DLD1 (cell line): ENCODE measurements around the gene EIF4E1B.
"Not testable (repeated sequence)": the region's sequence is repeated elsewhere in the genome, so short reads cannot be mapped to it uniquely, and the experiment has no call there.

Source experiments
- in situ Hi-C: cut with HindIII; loops from 2 replicates; pipeline ENCODE4 v1.10.0; 2017; ENCODE audit warnings: low sequenced_read_pairs

The EIF4E1B gene

DNA sequence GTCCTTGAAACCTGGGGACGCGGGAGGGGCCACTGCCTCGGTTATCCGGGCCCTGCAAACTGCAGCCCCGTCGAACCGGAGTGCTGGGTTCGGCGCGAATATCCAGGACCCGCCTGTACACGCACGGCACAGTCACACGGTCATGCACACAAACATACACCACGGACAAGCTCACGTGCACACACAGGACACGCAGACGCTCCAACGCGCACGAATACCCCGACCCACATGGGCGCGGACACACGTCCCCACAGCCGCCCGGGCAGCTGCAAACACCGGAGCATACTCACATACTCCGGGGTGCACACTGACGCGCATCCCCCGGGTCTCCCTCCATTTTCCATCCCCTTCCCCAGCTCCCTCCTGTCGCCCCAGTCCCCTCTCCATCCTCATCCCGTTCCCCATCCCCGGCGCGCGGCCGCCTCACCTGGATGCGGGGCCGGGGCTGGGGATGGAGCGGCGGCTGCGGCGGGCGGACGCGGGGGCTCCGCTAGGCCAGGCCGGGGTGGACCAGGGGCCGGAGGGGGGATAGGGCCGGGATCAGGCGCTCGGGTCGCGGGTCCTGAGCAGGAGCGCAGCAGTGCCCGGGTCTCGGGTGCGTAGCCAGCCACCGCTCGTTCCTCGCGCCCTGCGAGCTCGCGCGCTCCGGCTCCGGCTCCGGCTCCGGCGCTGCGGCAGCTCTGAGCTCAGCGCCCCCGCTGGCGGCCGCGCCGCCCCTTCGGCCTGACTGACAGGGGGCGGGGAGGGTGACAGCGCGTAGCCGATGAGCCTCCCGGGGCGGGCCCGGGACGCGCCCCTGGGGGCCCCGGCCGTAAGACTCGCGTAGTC lies at the start of gene EIF4E1B, which contains the start of gene SNCB:
EIF4E1B (plus strand) TSS at position 823 of the 828 bp plus-strand sequence. CDS start 12,113 bp downstream, outside the sequence.
SNCB (minus strand) TSS at position 682 of the 828 bp plus-strand sequence. CDS start 880 bp downstream, outside the sequence.
- in situ Hi-C loops: no loop called here

- in situ Hi-C loops: no loop called here
Measured at GRCh38 chr5:176581361-176581760, 49.1 kb upstream of the EIF4E1B start.

DNA sequence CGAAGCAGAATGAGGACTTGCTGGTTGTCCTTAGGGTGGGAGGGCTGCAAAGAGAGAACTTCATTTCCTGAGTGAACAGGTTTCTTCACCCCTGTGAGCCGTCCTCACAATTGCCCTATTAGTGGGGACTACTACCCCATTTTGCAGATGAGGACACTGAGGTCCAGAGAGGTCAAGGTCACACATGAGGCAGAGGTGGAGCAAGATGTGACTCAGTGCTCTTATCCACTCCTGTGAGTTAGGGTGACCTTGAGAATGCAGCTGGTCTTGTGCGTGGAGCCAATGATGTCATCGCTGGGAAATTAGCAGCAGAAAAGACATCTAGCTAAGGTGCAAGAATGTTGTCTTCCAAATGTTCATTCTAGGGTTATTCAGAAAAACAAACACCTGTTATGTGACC lies 47.4 kb upstream of the EIF4E1B start:
- in situ Hi-C loops: no loop called here

- in situ Hi-C loops: no loop called here
Measured at GRCh38 chr5:176587398-176587797, 43.1 kb upstream of the EIF4E1B start.

GRCh38 chr5:176588297-176588696 lies 42.2 kb upstream of the EIF4E1B start:
- in situ Hi-C loops: no loop called here

DNA sequence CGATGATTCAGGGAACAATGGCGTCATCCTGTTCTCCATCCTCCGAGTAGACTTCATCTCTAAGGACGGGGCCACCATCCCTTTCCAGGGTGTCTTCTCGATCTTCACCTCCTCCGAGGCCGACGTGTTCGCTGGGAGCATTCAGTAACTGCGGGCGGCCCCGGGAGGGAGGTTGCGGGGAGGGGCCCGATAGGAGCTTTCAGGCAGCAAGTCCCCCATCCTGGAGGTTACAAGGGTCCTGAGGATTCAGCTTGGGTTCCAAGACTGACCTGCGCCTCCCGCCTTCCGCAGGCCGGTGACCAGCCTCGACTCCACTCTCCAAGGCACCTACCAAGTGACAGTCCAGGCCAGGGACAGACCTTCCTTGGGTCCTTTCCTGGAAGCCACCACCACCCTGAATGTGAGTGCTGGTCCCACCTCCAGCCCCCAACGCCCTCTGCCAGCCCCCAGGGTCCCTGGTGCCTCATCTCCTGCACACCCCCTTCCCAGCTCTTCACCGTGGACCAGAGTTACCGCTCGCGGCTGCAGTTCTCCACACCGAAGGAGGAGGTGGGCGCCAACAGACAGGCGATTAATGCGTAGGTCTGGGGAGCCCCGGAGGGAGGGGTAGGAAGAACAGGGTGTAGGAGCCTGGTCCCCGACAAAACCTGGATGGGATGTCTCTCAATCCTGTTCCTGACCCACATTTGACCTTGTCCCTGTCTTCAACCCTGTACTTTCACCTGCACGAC lies 41.3 kb upstream of the EIF4E1B start:
- in situ Hi-C loops: no loop called here

- in situ Hi-C loops: no loop called here
Measured at GRCh38 chr5:176590035-176590717, 40.3 kb upstream of the EIF4E1B start.

DNA sequence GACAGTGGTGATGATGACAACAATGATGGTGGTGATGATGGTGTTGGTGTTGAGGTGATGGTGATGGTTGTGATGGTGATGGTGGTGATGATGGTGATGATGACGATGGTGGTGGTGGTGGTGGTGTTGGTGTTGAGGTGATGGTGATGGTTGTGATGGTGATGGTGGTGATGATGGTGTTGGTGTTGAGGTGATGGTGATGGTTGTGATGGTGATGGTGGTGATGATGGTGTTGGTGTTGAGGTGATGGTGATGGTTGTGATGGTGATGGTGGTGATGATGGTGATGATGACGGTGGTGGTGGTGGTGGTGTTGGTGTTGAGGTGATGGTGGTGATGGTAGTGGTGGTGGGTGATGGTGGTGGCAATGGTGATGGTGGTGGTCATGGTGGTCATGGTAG lies 38.8 kb upstream of the EIF4E1B start:
- in situ Hi-C loops: not testable (repeated sequence)

DNA sequence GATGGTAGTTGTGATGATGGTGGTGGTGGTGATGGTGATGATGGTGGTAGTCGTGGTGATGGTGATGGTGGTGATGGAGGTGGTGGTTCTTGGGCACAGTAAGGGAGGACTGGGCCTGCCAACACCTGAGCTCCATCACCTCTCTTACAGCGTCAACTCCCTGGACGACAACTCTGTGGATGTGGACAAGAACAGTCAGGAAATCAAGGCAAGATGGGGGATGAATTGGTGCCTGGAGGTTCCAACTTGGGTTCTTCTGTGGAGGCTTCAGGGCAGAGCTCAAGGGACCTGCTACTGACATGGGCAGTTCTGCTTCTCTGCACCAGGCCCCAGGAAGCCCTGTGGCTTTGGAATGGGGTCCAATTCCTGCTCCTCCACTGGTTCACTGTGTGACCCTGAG lies 37.9 kb upstream of the EIF4E1B start:
- in situ Hi-C loops: no loop called here

- in situ Hi-C loops: no loop called here
Measured at GRCh38 chr5:176593273-176593869, 37.1 kb upstream of the EIF4E1B start.

DNA sequence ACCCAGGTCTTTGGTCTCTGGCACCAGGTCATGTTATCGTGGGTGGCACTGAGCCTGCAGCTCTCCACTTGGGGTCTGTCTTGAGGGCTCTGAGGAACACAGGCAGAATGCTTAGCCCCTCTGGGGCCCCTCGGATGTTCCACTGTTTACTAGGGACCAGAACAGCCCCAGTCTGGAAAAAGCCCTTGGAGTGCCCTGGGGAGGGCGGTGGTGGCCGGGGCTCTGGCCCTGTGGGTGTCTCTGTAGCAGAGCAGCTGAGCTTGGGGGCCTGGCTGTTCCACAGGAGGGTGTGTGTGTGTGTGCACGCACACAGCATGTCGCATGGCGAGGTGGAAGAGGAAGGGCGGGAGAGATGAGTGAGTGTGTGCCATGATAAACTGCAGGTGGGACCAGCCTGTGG lies 35.9 kb upstream of the EIF4E1B start:
- in situ Hi-C loops: no loop called here

GRCh38 chr5:176595386-176595943 lies 35.0 kb upstream of the EIF4E1B start:
- in situ Hi-C loops: no loop called here

DNA sequence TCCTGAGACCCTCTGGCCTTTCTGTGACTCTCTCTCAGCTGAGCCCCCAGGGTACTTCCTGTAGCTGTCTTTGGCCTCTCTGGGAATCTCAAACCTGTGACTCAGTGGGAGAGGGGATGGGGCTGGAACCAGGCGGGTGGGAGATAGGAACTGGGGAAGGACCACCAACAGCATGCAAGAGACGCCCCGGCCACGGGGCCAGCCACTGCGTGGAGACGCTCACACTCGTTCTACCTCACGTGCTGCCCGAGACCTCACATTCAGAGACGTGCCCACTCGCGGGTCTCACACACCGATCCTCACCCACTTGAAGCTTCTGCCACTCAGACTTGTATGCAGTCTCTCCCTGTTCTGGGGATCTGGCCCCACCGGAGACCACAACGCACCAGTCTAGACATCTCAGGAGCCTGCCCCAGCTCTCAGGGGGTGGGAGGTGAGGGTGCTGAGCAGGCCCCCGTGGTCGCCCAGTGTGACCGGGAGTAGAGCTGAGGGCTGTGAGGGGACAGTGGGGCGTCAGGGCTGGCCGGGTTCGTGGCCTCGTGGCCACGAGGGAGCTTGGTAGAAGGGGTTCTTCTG lies 34.3 kb upstream of the EIF4E1B start:
- in situ Hi-C loops: no loop called here

DNA sequence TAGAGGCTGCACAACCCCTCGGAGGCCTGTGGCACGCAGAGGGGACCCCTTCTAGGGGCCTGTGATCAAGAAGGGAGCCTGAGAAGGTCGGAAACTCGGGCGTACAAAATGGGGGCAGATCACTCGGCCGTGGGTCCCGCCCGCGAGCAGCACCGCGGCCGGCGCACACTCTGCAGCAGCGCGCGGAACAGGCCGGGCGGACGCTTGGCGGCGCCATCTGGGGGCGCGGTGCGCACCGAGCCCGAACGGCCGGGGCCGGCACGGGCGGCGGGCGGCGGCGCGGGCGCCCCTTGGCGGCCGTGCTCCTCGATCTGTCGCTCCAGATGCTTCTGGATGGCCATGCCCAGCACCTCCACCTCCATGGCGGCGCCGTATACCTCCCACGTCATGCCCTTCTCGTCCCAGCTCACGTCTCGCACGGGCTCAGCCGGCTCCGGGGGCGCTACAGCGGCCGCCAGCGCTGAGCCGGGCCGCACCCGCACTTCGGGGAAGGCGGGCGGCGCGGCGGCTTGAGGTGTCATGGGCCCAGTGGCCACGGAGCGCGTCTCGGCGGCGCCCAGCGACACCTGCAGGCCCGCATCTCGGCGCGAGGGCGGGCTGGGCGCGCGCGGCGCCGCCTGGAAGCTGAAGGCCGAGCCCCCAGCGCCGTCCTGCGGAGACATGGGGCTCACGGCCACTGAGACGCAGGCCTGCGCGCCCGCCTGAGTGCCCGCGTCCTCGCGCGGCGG lies 33.6 kb upstream of the EIF4E1B start:
- in situ Hi-C loops: no loop called here

DNA sequence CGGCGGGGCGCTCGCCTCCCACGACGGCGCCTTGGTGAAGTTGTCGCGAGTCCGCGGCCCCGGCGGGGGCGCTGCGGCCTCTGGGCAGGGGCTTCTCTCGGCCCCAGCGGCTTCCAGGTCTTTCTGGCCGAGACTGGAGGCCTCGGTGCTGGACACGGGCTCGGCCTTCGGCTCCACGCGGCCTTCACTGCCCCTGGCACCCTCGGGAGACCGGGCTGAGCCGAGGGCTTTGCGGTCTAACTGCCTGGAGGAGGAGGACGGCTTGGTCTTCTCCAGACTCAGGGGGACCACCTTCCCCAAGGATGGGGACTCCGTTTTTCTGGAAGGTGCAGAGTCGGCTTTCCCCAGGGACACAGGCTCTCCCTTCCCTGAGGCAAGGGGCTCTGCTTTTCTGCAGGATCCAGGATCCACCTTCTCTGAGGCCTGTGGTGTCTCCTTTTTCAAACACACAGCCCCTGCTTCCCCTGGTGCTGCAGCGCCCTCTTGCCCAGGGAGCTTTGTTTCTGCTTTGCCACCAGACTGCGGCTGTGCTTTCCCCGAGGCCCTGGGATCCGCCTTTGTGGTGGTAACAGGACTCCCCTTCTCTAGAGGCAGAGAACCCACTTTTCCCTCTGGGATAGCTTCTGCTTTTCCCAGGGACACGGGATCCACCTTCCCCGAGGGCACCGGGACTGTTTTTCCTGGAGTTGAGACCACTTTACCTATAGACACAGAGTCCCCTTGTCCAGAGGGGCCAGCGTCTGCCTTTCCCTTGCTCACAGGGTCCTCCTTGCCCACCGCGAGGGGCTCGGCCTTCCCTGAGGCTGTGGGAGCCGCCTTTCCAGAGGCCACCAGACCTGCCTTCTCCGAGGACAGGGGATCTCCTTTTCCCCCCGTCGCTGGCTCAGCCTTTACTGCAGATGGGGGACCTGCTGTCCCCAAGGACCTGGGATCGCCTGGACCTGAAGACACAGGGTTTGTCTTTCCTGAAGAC lies 32.8 kb upstream of the EIF4E1B start:
- in situ Hi-C loops: no loop called here

DNA sequence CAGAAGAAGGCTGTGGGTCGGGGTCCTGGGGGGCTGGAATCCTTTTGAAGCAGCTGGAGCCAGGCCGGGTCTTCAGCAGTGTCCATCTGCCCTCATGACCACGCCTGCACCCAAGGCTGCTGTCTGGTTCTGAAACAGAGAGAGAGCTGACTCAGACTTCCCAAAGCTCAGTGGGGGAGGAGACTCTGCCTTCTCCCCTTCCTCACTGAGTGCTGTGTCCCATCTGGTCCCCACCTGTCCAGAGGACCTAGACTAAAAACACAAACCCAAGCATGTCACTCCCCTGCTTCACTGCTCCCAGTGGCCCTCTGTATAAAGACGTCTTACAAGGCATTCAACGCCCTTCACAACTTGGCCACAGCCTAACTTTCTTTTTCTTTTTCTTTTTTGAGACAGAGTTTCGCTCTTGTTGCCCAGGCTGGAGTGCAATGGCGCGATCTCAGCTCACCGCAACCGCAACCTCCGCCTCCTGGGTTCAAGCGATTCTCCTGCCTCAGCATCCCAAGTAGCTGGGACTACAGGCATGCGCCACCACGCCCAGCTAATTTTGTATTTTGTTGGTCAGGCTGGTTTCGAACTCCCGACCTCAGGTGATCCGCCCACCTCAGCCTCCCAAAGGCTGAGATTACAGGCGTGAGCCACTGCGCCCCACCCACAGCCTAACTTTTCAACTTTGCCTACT lies 30.6 kb upstream of the EIF4E1B start:
- in situ Hi-C loops: not testable (repeated sequence)

DNA sequence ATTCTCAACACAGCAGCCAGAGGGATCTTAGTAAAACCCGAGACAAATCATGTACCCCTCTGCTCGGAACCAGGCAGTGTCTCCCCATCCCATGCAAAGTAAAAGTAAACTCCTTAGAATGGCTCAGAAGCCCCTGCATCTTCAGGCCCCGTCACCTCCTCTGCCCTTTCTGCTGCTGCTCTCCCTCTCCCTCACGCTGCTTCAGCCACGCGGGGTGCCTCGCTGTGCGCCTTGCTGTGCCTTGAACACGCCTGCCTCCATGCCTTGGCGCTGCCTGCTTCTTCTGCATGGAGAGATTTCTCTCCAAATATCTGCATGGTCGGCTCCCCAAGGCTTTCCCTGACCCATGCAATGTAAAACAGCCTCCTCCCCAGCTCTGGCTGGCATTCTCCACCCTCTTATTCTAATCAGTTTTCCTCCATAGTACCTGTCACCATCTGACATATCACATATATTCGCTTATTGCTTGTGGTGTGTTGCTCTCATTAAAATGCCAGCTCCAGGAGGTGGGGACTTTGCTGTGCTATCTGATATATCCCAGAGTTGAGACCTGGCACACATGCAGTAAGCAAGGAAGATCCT lies 28.5 kb upstream of the EIF4E1B start:
- in situ Hi-C loops: no loop called here

GRCh38 chr5:176603091-176603490 lies 27.4 kb upstream of the EIF4E1B start:
- in situ Hi-C loops: no loop called here
